ENCODE data around the gene DET1.
"Not testable (repeated sequence)": the region's sequence is repeated elsewhere in the genome, so short reads cannot be mapped to it uniquely, and the experiment has no call there.

The DET1 gene

DNA sequence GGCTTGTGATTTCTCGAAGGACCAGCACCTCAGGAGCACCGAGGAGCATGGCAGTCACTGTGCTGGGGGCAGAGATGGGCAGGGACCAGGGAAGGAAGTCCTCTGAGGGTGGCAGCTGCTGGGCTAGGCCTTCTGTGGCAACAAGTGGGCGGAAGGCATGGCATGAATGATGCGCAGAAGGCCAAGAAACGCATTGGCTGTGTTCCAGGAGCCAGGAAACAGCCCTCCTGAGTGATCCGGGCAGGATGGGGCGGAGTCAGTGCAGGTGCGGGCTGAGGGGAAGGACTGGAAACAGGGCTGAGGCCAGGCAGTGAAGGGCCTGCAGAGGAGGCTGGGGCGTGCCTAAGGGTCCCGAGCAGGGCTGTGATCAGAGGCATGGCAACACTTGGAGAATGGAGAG lies 55.3 kb downstream of the DET1 start:
- no peak for DNase-seq

DNA sequence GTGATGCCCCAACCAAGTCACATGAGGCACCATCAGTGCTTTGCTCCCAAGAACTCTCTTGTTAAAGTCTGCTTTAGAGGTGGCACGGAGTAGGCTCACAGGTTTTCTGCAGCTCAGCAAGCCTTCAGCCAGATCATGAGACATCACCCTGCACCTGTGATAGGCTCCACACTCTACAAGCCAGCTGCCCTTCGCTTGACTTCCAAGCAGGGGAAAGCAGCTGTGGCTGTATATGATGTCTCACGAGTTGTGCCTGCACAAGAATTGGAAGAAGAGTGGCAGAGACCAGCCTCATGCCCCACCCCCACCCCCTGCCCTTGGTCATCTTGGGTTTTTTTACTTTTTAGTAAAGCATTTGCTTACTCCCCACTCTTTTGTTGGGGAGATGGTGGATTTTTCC lies 56.4 kb downstream of the DET1 start:
- DNase-seq: no peak

DNA sequence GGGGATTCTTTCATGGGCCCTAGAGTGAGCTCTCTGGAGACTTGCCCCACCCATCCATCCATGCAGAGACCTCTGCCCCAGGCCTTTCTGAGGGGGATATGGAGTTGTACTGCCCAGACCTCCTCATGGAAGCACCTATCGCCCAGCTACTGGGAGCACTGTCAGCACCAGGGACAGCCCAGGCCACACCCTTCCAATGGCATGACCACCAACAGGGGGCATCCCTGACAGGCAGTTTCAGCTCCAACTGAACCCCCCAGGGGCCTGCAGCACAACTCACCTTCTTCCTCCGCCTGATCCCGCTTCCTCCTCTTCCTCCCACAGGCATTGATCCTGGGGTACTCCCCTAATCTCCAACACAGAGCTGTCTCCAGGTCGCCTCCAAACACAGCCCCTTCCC lies 57.2 kb downstream of the DET1 start:
- DNase-seq: no peak

DNA sequence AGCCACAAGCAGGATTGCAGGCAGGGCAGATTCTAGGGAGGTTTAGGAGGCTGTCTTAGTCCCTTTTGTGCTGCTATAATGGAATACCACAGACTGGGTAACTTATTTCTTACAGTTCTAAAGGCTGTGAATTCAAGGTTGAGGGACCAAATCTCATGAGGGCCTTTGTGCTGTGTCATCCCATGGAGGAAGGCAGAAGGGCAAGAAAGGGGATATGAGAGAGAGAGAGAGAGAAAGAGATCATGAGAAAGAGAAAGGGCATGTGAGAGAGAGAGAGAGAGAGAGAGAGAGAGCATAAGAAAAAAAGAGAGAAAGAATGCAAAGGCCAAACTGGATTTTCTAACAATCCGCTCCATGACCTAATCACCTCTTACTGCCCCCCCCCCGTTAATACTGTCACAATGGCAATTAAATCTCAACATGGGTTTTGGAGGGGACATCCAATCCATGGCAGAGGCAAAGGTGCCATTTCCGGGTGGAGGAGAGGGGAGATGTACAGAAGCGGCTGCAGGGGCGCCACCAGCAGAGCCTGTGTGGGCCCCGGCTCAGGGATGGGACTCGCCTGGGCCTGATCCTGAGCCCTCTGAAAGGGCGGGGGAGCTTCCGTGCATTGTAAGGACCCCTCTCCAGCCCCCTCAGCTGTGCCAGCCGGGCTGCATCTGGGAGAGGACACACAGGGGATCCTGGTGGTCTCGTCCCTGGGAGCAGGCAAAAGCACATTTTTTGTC lies 58.5 kb downstream of the DET1 start:
- no peak for DNase-seq

DNA sequence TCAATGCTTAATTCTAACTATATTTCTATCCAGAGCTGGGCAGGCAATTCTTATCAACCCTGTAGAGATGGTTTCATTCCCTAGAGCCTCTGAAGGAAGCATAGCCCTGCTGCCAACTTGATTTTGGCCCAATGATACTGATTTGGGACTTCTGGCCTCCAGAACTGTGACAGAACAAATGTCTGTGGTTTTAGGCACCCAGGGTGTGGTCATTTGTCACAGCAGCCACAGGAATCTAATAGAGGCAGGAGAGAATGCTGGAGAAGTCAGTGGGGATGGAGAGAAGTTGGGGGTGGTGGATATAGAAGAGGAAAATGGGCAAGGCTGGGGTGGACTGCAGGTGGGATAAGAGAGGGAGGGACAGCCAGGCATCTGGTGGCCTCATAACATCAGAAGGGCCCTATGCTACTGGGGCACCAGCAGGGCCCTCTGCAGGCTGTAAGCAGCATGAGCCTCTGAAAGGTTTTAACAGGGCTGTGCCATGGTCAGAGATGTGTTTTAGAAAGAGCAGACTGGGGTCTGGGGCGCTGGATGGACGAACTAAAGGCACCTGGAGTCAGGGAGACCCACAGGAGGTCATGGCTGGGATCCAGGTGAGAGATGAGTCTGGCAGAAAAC lies 59.2 kb downstream of the DET1 start:
- no peak for DNase-seq

DNA sequence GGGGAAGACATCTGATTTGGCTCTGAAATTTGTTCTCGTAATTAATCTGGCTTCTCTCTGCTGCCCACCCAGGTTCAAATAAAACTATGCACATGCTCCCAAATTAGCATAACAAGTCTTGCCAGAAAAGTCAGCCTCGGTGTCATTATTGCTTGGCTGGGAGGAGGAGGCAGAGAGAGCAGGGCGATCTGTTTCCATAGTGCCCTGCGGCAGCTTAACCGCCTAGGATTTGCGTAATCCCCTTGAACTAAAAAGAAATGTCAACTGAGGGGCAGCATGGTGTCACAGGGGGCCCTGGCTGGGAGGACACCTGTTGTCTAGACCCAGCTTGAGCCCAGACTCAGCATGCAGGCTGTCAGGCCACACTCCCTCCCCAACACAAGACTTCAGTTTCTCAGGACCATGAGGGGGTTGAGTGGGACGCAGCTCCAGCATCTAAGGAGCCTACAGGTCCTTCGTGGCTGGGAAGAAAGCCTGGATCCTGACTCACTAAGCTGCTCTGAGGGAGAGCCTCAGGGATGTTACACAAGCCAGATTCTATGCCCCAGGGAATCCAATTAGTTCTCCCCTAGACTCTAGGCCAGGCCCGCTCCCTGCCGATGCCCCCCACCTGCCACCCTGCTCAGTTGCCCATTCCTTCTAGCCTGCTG lies 61.7 kb downstream of the DET1 start:
- DNase-seq: no peak

DNA sequence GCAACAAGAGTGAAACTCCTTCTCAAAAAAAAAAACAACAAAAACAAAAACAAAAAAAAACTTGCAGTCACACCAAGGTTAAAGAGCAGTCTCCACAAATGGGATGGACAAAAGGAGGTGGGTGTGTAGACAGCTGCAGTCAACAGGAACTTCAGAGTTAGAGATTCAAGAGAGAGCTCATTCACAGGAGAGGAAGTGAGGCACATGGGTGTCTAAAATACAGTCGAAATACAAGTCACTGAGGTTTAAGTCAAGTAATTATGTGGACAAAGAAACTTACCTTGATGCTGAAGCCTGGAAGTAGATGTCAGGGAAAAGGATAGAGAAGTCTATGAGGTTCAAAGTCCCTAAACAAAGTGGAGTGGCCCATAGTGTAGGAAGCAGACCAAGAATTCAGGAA lies 64.2 kb downstream of the DET1 start:
- DNase-seq: no peak

DNA sequence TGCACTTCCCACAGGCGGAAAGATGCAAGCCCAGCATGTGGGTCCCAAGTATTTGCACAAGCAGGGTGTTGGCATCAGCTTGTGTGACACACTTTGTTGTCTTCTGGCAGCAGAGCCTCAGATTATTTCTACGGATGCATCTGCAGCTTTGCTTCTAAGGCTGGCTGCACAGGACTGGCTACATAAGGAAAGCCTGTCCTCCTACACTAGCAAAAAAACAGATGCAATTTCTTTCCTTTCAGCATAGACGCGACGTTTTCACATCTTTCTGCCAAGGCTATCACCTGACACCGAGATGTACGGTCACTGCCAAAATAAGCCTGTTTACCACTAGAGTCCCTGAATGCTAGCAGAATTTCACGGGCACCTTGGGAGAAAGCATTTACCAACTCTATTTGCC lies 65.5 kb downstream of the DET1 start:
- no peak for DNase-seq

DNA sequence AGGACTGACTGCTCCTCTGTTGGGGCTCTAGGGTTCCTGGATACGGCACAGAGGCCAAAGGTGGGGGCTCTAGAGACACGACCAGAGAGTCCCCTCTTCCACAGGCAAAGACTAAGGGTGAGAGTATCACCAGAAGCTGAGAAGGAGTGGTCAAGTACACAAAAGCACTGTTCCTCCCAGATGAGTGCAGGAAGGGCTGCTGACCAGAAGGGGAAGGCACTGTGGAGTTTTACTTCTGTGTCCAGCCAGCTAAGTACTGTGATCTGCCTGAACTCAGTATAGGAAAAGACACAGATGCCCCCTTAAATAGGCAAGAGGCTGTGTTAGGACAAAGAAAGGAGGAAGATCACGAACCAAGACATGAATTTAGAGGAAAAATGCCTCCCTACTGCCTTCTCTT lies 67.3 kb downstream of the DET1 start:
- DNase-seq: no peak

DNA sequence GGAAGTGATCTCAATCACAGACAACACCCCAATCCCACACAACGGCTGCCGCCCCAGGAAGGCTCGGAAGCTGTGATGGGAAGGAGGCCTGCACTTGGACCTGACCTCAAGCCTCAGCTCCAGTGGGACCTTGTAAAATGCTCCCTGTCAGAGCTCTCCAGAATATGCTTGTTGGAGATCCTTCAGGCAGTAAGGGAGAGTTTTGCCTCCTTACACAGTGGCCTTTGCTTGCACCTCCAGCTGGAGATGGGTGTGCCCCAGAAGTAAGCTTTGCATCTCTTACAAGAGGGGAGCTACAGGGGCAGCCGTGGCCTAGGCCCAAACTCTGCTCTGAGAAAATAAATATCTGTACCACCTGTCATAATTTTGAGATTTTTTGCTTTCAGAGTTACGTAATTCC lies 68.6 kb downstream of the DET1 start:
- DNase-seq: no peak

DNA sequence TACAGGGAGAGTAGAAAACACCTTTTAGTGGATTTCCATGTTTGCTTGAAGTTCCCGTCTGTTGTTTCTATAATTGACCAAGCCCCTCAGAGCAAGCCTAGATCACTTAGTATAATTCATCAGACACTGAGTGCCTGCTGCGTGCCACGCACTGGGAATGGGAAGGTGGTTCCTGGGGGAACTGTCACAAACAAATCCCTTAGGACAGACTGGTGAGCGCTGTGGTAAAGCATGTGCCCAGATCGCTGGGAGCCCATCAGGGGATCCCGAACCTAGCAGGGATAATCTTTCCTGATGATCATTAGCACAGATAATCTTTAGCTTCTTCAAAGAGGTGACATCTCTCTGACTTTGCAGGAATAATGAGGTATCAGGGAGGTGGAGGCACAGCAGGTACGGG lies 69.4 kb downstream of the DET1 start:
- DNase-seq: no peak

DNA sequence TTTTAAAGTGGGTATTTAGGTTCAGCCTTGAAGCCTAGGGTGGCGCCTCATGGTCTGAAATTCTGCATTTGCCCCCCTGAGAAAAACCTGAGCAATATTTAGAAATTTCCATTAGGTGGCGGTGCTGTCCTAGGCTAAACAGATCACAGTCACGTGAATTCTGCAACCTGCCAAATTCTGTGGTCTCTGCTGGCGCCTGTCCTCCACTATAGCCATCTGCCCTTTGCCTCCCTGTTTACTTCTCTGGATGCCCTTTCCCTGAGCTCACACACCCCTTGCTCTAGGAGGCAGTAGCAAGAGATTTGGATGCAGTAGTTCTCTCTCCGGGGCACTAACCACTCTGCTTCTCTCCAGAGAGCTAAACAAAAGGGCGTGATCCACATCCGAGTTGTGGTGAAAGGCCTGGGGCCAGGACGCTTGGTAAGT lies 69.8 kb downstream of the DET1 start:
- peak; percentile 6 to 32 for DNase-seq

DNA sequence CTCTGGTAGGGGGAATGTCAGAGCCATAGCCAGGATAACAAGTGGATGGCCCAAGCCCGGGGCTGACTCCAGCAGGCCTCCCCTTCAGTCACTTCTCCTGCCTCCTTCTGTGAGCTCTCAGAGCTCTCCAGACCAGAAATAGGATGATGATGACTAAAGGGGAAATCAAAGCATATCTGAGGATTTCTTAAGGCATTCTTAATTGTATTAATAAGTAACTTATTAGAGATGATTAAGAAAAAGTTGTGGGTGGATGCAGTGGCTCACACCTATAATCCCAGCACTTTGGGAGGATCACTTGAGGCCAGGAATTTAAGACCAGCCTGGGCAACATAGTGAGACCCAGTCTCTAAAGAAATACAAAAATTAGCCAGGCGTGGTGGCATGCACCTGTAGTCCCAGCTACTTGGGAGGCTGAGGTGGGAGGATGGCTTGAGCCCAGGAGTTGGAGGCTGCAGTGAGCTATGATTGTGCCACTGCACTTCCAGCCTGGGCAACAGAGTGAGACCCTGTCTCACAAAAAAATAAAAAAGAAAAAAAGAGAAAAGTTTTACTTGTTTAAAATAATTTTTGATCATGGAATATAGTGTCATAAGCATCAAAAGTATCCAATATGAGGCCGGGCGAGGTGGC lies 72.7 kb downstream of the DET1 start:
- not testable (repeated sequence) for DNase-seq

DNA sequence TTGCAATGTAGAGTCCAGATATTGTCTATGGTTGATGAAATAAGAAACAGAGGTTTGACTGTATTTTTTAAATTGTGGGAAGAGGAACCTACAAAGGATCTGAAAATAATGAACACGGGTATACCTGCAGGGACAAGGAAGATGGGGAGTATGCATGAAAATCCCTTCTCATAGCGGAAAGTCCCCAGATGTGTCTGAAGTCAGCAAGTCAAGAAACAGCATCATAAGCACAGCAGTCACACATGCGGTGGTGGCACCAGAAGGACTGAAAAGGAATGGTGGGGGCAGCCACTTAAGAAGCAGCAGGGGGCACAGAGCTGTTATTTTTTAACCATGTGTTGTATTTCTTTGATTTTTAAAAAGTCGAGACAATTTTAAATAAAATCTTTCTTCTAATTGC lies 74.3 kb downstream of the DET1 start:
- DNase-seq: no peak

DNA sequence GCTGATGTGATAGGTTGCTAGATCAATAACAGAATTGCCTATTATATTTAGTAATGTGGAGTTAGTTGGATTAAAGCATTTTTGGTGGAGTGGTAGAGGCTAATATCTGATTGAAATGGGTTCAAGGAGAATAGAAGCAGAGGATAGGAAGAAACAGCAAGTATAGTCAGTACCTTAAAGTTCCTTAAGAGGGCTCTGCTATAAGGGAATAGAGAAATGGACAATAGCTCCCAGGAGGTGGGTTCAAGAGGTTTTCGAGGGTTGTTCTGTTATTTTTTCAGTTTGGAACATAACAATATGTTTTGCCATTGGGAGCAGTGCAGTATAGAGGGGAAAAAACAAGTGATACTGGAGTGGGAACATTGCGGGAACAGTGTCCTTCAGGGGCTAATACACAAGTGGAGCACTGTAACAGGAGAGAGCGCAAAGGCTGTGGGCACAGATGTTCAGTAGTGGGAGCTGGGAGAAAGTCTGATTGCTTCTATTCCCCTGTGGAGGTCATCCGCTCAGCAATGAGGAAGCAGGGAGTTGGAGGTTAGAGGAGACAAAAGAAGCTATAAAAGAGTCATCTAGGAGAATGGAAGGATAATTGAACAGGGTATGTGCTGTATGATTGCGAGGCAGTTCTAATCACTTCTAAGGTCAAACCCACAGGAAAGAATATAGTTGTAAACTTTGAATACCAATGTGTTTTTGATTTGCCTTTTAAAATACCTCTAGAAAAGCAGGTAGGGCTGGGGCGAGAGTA lies 75.7 kb downstream of the DET1 start:
- DNase-seq: no peak

DNA sequence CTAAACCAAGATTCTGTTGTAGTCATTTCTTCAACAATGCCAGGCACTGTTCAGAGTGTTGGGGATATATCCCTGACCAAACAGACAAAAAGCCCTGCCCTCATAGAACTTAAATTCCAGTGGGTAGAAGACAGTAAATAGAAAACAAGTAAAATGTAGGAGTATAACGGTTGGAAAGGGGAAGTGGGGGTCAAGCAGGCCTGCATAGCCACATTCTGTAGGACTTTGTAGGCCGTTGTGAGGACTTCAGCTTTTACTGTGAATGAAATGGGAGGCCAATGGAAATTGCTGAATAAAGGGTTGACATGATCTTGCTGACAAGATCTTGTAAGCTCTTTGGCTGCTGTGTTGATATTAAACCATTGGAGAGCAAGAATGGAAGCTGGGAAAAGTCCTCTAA lies 77.2 kb downstream of the DET1 start:
- no peak for DNase-seq

DNA sequence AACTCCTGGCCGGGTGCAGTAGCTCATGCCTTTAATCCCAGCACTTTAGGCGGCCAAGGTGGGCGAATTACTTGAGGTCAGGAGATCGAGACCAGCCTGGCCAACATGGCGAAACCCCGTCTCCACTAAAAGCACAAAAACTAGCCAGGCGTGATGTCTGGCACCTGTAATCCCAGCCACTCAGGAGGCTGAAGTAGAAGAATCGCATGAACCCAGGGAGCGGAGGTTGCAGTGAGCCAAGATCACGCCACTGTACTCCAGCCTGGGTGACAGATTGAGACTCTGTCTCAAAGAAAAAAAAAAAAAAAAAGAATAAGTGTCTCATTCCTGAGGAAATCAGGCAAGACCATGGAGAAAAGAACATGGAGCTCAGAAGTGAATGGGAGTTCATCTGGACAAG lies 77.8 kb downstream of the DET1 start:
- DNase-seq: not testable (repeated sequence)

DNA sequence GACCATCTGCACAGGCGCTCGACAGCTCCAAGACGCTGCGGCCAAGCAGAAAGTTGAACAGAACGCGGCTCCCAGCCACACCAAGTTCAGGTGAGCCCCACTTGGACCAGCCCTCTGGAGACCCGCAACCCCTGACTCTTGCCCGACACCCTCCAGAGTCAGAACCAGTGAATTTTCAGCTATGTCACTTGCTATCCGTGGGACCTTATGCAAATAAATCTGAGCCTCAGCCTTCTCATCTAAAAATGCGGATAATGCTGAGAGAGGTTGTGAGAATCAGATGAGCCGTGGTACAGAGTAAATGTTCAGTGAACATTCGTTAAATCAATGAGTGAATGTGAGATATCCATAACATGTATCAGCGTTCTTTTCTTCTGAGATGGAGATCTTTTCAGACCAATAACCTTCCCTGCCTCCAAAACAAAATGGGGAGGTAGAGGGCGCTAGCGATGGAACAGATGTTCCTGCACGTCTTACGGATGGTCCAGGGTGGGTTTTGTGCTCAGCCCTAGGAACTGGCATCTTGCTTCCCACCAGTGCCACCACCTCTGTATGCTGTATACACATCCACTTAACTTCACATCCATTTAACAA lies 78.4 kb downstream of the DET1 start:
- peak in 1 of 2 donors; percentile 0 for DNase-seq

DNA sequence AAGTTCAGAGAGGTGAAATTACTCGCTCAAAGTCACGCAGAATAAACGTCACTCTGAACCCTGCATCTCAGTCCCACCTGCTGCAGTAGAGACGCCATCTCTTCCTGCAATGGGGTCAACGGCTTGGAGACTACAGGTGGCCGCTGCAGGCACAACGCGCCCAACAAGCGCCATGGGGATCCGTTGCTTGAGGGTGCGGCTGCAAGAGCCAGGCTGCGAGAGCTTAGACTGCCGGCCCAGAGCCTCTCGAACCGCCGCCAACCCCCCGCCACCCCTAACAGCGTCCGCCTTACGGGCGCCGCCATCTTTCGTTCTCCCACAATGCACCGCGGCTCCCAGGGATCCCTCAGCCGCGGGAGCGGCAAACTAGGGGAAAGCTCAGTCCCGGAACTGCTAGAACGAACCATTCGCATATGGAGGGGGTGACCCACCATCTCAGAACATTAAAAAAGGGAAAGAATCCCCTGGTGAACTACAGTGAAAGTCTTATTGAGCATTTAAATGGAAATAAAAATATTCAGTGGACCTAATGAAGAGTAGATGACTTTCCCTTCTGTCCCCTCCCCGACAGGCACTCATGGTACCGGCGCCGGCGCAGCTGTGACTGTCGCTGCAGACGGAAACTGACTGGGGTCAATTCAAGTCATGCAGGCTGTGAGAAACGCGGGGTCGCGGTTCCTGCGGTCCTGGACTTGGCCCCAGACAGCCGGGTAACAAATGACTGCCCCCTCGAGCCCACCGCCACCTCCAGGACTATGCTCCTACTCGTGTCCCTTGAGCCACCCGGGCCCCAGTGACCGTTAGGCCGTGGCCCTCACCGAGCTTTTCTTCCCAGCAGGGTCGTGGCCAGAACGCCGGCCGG lies 79.2 kb downstream of the DET1 start, which contains the start of the genes MRPL46 and MRPS11:
MRPL46 (minus strand) TSS at position 316 of the 862 bp plus-strand sequence; CDS start at position 305, 11 bp downstream.
MRPS11 (plus strand) TSS at position 636 of the 862 bp plus-strand sequence; CDS start at position 646, 10 bp downstream.
- peak; percentile 87 to 90 for DNase-seq

DNA sequence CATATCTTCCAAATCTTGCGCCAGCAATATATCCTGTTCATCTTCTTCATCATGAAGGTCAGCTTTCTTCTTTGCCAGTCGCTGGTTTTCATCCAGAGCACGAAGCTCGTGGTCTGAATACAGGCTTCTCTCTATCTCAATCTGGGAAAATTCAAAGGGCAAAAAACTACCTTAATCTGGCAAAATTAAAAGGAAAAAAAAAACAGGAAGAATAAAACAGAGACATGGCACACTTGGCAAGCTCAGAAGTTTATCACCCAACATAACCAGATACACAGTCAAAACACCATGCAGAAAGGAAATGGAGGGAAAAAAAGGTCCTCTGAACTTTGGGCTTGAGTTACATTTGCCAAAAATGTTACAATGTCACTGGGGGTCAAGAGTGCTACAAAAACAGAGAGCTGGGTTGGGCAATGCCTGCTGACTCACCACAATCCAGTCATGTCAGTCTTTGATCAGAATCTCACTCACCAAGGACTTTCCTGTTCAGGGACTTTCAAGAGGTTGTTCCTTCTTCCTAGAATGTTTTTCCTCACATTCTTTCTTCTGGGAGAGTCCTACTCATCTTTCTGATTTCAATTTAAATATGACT lies 80.8 kb downstream of the DET1 start:
- DNase-seq: no peak

Measured in CD4-positive, alpha-beta T cell treated with Interleukin-1 beta for 1 hour (primary cell).